HCT116 (cell line): ENCODE results near the gene ZNF775.

Source experiments
- EZH2 ChIP-seq: fragments of 200-600 bp; sonication (generic); IDR thresholded peaks from 2 replicates; pipeline ENCODE4 v1.6.1; 2017; ENCODE audit warnings: antibody characterized with exemption, mixed run types
- JUND ChIP-seq: IDR thresholded peaks from 2 replicates; pipeline ENCODE4 v1.6.1; 2012
- POLR2A ChIP-seq: IDR thresholded peaks from 2 replicates; pipeline ENCODE4 v1.7.0; 2011; ENCODE audit warnings: borderline replicate concordance; ENCODE audit not compliant: insufficient read depth, insufficient read length; ENCODE audit errors: extremely low read depth
- SIN3A ChIP-seq: IDR thresholded peaks from 2 replicates; pipeline ENCODE4 v1.6.1; 2012; ENCODE audit warnings: low read depth
- SP1 ChIP-seq: IDR thresholded peaks from 2 replicates; pipeline ENCODE4 v1.6.1; 2012; ENCODE audit warnings: low read depth
- TCF7L2 ChIP-seq: IDR thresholded peaks from 2 replicates; pipeline ENCODE4 v1.7.0; 2011; ENCODE audit warnings: borderline replicate concordance, inconsistent platforms; ENCODE audit not compliant: insufficient read depth, insufficient read length; ENCODE audit errors: extremely low read depth
- YY1 ChIP-seq: IDR thresholded peaks from 2 replicates; pipeline ENCODE4 v1.6.1; 2011; ENCODE audit warnings: low read length, low read depth, moderate library complexity, mild to moderate bottlenecking; ENCODE audit not compliant: insufficient replicate concordance; ENCODE audit errors: extremely low read depth
- ZNF274 ChIP-seq: fragments of 200-500 bp; sonication (Bioruptor generic); IDR thresholded peaks from 2 replicates; pipeline ENCODE4 v1.6.1; 2014; ENCODE audit warnings: mild to moderate bottlenecking, low read depth, low read length, inconsistent platforms
- TF ChIP-seq, protein P1 (sequence below), 3 experiments: fragments of 200-600 bp in 1 of 3; sonication (generic) in 1 of 3; IDR thresholded peaks in 2 of 3; conservative IDR thresholded peaks in 1 of 3; 2 replicates each; pipeline ENCODE4 v1.5.1; 2012 to 2017; ENCODE audit warnings: low read depth in 2 of 3, low read length in 2 of 3, antibody characterized with exemption in 1 of 3, borderline replicate concordance in 1 of 3, control low read depth in 1 of 3, mild to moderate bottlenecking in 1 of 3, mixed read lengths in 1 of 3, mixed run types in 1 of 3, moderate library complexity in 1 of 3; ENCODE audit not compliant: insufficient read depth in 1 of 3
- TF ChIP-seq, protein P2 (sequence below): IDR thresholded peaks from 2 replicates; pipeline ENCODE4 v1.6.1; 2011; ENCODE audit warnings: mild to moderate bottlenecking, low read length, moderate library complexity; ENCODE audit not compliant: insufficient replicate concordance; ENCODE audit errors: extremely low read depth

DNA sequence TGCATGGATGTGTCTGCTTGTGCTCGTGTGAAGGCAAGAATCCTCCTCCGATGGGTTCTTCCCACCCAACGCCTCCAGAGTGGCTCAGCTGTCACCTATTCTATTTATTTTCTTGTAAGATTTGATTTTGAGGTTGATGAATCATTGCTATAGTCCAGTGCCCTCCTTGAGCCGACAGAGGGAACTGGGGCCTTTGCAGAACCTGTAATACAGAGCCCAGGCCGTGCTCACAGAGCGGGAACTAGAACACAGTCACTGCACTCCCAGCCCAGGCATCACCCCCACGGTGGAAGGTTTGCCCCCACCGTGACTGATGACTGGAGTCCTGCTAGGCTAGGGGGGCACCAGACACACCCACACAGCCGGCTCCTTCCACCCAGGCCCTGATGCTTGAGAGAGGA, 39.7 kb upstream of the ZNF775 start:
- TF ChIP-seq, protein P1, sequence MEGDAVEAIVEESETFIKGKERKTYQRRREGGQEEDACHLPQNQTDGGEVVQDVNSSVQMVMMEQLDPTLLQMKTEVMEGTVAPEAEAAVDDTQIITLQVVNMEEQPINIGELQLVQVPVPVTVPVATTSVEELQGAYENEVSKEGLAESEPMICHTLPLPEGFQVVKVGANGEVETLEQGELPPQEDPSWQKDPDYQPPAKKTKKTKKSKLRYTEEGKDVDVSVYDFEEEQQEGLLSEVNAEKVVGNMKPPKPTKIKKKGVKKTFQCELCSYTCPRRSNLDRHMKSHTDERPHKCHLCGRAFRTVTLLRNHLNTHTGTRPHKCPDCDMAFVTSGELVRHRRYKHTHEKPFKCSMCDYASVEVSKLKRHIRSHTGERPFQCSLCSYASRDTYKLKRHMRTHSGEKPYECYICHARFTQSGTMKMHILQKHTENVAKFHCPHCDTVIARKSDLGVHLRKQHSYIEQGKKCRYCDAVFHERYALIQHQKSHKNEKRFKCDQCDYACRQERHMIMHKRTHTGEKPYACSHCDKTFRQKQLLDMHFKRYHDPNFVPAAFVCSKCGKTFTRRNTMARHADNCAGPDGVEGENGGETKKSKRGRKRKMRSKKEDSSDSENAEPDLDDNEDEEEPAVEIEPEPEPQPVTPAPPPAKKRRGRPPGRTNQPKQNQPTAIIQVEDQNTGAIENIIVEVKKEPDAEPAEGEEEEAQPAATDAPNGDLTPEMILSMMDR (IDR thresholded peaks at IDR 0.05 in 2 of 3, conservative IDR thresholded peaks at IDR 0.05 in 1 of 3; ENCODE audit: borderline replicate concordance in 1 of 3, insufficient read depth in 1 of 3, low read depth in 2 of 3, low read length in 2 of 3): no peak
- TF ChIP-seq YY1 (no peak), JUND (no peak), POLR2A (no peak), TCF7L2 (no peak), SIN3A (no peak), EZH2 (no peak), ZNF274 (no peak), SP1 (no peak)
- TF ChIP-seq, protein P2, sequence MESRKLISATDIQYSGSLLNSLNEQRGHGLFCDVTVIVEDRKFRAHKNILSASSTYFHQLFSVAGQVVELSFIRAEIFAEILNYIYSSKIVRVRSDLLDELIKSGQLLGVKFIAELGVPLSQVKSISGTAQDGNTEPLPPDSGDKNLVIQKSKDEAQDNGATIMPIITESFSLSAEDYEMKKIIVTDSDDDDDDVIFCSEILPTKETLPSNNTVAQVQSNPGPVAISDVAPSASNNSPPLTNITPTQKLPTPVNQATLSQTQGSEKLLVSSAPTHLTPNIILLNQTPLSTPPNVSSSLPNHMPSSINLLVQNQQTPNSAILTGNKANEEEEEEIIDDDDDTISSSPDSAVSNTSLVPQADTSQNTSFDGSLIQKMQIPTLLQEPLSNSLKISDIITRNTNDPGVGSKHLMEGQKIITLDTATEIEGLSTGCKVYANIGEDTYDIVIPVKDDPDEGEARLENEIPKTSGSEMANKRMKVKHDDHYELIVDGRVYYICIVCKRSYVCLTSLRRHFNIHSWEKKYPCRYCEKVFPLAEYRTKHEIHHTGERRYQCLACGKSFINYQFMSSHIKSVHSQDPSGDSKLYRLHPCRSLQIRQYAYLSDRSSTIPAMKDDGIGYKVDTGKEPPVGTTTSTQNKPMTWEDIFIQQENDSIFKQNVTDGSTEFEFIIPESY: no peak
